Colon (tissue), 2 donors: ENCODE measurements around the gene RPS6KA4.

ENCODE experiments used
- FAIRE-seq: peaks from 2 replicates; lab custom pipeline; 2012; peaks lifted over from hg19 to GRCh38; lab: Jason Lieb, UNC
- donor health status: control.
- donor health status: control.

RPS6KA4 gene

DNA sequence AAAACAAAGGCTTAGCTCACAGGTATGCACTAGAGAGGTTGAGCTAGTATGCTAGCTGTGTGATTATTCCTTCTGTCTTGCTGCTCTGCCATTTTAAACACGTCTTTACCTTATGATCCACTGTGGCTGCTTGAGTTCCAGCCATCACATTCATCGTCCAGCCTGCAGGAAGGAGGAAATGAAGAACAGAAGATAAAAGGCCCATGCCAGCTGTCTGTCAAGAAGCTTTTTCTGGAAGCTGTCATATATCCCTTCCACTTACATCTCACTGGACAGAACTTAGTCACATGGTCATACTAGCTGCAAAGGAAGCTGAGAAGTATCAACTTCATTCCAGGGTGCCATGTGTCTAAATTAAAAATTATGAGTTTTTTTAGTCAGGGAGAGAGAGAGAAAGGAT lies 31.6 kb upstream of the RPS6KA4 start:
- FAIRE-seq: no peak

DNA sequence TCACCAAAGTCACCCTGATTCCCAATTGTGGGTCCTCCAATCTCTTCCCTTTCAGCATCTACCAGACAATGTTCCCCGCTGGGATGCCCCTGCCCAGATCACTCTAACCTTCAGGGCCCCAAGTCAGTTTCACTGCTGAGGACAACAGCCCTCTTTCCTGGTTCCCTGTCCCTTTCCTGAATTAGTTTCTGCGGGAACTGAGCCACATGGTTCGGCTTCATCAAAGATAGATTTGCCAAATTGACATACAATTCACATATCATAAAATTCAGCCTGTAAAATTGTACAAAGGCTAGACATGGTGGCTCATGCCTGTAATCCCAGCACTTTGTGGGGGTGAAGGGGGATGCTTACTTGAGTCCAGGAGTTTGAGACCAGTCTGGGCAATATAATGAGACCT lies 31.0 kb upstream of the RPS6KA4 start:
- FAIRE-seq: no peak

DNA sequence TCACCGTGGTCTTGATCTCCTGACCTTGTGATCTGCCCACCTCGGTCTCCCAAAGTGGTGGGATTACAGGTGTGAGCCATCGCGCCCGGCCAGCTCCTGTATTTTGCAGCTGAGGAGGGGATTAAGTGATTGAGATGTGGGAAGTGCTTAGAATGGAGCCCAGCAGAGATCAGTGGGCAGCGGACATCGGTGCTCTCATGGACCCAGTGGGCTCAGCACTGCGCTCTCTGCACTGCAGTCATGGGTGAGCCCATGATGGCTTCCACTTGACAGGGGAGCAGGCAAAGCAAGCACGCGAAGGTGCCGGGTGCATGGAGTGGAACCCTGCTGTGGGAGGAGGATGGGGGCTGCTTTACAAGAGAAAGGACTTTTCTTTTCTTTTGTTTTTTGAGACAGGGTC lies 28.1 kb upstream of the RPS6KA4 start:
- FAIRE-seq: no peak

DNA sequence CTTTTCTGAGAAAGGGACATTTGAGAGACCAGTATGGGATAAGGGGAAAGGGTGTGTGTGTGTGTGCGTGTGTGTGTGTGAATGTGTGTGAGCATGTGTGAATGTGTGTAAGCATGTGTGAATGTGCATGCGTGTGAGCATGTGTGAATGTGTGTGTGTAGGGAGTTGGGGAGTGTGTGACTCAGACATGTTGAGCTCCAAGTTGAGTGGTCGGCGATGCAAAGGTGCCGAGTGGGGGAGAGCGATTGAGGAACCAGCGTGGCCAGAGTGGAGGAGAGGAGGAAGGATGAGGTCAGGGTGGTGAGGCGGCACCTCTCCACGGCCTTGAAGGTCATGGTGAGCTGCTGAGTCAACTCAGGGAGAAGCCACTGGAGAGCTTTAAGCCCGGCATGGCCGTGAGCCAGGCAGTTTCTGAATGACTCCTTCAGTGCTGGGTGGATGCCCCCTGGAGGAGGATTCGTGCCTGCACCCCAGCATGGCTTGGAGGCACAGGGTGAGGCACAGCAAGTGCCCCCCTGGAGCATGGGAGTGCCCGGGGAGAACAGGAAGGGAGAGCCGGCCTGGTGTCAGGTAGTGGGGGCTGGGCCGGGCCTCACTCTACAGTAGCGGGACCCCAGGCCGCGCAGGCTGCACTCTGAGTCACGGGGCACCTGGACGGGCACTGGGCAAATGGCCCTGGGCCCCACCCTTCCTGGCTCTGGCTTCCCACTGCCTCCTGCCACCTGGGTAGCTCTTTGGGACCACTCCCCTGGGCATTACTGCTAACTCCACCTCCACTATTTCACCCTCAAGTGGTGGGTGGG lies 27.2 kb upstream of the RPS6KA4 start:
- FAIRE-seq: no peak

DNA sequence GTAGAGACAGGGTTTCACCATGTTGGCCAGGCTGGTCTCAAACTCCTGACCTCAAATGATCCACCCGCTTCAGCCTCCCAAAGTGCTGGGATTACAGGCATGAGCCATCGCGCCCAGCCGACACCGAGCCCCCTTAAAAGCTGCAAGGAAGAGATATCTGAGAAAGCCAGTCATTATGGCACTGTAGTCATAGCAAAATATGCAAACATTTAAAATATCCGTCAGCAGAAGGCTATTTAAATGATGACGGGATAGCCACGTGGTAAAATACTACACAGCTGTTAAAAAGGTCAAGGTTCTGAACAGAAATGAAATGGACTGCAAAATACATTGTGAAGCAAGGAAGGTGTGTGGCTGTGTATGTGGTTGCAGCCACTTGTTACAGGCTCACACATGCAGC lies 25.4 kb upstream of the RPS6KA4 start:
- FAIRE-seq: no peak

DNA sequence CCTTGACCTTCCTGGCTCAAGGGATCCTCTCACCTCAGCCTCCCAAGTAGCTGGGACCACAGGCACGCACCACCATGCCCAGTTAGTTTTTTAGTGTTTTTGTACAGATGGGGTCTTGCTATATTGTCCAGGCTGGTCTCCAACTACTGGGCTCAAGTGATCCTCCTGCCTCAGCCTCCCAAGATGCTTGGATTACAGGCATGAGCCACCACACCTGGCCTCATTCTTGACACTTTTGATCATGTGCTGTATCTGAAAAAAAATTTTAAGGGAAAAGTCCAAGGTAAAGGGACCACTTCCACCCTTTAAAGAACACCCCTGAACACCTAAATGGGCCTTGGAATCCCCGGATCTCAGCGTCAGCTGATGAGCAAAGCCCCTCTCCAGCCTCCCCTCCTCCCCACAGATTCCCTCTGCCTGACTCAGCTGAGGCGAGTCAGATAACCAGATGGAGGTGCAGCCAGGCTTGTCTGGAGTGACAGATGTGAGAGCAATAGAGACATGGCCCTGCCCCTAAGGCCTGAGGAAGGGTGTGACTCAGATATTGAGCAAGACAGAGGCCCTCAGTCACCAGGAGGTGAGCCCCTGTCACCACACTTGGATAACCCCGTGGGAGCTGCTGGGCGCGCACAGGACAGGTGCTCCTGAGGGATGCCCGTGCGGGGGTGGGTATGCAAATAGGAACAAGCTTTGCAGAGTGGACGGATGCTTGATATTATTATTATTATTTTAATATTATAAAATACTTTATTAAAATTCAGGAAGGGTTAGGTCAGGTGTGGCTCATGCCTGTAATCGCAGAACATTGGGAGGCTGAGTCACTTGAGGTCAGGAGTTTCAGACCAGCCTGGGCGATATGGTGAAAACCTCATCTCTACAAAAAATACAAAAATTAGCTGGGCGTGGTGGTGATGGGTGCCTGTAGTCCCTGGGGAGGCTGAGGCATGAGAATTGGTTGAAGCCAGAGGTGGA lies 23.9 kb upstream of the RPS6KA4 start:
- no peak for FAIRE-seq

DNA sequence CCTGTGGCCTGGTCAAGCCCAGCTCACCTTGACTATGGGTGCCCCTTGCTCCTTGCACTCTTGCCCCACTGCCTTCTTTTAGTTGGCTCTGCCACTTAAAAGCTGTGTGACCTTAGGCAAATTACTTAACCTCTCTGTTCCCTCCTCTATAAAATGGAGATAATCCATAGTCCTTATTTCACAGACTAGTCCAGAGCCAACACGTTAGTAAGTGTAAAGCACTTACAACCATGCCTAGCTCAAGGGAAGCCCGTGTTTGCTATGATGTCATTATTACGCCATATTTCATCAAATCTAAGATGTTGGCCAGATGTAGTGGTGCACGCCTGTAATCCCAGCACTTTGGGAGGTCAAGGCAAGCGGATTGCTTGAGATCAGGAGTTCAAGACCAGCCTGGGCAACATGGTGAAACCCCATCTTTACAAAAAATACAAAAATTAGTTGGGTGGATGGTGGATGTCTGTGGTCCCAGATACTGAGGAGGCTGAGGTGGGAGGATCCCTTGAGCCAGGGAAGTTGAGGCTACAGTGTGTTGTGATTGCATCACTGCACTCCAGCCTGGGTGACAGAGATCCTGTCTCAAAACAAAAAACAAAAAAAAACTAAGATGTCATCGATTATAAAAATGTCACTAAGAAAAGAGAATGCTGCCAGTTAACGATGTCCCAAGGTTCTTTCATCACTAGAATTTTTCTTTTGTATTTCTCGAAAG lies 21.3 kb upstream of the RPS6KA4 start:
- no peak for FAIRE-seq

DNA sequence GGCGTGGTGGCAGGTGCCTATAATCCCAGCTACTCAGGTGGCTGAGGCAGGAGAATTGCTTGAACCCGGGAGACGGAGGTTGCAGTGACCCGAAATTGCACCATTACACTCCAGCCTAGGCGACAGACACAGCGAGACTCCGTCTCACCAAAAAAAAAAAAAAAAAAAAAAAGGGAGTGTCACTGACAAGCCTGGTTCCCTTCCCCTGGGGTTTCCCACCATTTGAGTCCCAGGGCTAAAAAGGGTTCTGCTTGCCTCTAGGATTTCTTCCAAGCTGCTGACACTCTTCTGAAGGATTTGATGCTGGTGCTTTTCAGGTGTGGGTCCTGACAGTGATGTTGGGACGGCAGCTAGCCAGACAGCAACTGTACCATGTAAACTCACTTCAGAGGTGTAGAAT lies 20.2 kb upstream of the RPS6KA4 start:
- no peak for FAIRE-seq

DNA sequence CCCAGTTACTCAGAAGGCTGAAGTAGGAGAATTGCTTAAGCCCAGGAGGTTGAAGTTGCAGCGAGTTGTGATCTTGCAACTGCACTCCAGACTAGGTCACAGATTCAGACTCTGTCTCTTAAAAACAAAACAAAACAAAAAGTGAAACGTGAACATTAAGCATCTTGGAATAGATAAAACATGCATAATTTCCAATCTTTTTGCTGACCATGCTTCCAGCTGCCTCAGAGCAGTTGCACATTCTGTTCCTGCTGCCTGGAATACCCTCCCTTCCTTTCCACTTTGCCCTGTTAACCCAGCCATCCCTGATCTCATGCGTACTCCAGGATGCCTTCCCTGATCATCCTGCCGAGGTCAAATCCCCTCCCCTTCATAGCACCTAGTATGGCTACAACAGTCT lies 19.7 kb upstream of the RPS6KA4 start:
- no peak for FAIRE-seq

DNA sequence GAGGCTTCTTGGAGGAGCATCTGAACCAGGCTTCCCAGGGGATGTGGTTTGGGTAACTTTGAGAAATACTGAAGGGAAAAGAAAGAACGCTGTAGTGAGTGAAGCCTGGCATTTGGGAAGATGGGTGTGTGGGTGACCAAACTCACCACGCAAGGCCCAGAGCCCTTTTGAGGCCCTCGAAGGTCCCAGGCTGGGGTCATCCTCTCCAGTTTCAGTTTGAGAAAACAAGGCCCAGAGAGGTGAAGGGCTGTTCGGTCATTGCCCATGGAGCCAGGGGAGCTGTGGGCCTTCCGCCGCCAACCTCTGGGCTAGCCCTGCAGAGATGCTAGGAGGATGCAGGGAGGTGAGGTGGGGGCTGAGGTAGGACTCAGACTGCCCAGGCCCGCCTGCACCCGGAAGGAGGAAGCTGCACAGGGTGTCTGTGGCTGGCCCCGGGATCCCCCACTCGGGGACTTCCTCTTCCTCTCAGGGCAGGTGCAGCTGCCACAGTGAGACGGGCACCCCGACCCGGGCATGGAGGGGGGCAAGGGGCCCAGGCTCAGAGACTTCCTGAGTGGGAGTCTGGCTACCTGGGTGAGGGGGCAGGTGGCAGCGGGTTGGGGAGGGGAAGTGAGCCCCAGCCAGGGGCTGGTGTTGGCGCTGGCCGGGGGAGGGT lies 19.1 kb upstream of the RPS6KA4 start, which contains the start of gene CCDC88B:
Gene CCDC88B, plus strand, starts transcription at position 451 of the 655 bp plus-strand sequence. Its CDS starts 63 bp downstream, at position 514.
- no peak for FAIRE-seq

DNA sequence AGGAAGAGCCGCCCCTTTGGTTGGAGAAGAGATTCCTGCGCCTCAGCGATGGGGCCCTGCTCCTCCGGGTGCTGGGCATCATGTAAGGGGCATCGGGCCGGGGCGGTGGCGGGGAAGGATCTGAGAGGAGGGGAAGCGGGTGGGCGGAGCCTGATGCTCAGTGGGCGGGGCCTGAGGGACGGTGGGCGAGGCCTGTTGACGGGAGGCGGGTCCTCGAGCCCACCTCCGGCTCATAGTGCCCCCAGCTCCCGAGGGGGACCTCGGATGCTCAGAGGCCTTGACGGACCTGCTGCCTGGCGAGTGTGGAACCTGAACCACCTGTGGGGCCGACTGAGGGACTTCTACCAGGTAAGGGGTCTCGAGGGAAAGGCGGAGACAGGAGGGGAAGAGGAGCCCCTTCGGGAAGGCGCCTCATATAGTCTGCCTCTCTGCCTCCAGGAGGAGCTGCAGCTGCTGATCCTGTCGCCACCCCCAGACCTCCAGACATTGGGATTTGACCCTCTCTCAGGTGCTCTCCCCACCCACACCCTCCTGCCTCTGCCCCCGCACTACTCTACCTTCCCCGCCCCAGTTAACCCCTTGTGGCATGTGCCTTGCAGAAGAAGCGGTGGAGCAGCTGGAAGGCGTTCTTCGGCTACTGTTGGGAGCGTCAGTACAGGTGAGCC lies 18.2 kb upstream of the RPS6KA4 start:
- FAIRE-seq: no peak

DNA sequence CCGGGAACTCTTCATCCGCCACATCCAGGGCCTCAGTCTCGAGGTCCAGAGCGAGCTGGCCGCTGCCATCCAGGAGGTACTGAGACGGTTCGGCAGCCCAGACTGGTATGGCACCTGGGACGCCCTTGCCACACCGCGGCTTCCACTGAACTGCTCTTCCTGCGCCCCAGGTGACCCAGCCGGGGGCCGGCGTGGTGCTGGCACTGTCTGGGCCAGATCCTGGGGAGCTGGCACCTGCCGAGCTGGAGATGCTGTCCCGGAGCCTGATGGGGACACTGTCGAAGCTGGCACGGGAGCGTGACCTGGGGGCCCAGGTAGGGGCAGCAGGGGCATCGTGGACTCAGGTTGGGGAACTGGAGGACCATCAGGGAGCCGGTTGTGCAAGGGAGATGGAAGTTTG lies 17.5 kb upstream of the RPS6KA4 start:
- no peak for FAIRE-seq

DNA sequence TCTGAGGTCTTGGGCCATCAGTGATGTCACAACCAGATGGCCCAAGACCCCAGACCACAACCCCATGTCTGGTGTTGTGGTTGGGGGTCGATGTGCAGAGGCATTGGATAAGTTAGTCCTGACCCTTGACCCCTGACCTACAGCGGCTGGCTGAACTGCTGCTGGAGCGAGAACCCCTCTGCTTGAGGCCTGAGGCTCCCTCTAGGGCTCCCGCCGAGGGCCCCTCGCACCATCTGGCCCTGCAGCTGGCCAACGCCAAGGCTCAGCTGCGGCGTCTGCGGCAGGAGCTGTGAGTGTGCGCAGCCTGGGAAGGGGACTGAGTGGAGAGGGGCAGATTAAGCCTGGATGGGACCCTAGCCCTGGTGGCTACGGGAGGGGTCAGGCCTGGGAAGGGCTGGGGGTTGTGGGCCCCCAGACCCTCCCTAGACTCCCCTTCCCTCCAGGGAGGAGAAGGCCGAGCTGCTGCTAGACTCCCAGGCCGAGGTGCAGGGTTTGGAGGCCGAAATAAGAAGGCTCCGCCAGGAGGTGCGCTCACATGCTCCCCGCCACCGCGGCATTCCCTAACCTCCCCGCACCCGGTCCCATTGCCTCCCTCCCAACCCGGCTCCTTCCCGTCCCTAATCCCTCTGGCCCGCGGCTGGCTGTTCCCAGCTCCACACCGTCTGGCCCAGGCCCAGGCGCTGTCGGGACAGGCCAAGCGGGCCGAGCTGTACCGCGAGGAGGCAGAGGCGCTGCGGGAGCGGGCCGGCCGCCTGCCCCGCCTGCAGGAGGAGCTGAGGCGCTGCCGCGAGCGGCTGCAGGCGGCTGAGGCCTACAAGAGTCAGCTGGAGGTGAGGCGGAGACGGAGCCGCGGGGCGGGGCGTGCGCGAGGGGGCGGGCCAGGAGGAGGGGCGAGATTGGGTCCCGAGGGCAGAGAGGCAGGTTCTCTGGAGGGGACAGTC lies 16.8 kb upstream of the RPS6KA4 start:
- FAIRE-seq: no peak

DNA sequence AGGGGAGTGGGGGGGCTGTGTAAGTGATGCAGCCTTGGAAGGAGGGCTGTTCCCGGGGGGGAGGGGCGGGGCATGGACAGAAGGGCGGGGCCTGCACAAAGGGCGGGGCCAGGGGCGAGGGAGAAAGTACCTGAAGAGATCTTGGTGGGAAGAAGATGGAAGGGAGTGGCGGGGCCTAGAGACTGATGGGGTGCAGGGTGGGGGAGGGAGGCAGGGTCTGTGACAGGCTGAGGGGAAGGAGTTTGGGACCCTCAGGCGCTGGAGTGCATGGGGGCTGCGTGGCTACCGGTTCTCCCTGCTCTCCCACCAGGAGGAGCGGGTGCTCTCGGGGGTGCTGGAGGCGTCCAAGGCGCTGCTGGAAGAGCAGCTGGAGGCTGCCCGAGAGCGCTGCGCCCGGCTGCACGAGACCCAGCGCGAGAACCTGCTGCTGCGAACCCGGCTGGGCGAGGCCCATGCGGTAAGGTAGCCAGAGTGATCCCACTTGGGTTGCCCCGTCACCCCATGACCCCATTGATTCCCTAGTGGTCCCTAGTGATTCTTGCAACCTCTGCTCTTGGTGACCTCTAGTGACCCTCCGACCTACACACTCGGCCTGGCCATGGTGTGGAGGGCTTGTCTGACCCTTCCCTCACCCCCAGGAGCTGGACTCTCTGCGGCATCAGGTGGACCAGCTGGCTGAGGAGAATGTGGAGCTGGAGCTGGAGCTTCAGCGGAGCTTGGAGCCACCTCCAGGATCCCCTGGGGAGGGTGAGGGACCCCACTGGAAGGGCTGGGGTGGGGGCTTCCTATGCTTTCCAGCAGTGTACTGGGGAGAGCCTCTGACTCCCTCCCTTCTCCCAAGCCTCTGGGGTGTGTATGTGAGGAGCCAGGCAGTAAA lies 15.9 kb upstream of the RPS6KA4 start:
- FAIRE-seq: no peak

DNA sequence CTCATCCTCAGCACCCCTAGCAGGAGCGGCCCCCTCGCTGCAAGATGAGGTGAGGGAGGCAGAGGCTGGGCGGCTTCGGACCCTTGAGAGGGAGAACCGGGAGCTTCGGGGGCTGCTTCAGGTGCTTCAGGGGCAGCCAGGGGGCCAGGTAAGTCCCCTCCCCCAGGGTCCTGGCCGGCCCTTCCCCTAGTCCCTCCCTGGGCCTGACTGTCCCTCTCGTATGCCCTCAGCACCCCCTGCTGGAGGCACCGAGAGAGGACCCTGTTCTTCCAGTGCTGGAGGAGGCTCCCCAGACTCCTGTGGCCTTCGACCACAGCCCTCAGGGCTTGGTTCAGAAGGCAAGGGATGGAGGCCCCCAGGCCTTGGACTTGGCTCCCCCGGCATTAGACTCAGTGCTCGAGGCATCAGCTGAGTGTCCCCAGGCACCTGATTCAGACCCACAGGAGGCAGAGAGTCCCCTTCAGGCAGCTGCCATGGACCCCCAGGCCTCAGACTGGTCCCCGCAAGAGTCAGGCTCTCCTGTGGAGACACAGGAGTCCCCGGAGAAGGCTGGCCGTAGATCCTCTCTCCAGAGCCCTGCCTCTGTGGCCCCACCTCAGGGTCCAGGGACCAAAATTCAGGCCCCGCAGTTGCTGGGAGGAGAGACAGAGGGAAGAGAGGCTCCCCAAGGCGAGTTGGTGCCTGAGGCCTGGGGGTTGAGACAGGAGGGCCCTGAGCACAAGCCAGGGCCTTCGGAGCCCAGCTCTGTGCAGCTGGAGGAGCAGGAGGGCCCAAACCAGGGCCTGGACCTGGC lies 15.0 kb upstream of the RPS6KA4 start:
- FAIRE-seq: no peak

DNA sequence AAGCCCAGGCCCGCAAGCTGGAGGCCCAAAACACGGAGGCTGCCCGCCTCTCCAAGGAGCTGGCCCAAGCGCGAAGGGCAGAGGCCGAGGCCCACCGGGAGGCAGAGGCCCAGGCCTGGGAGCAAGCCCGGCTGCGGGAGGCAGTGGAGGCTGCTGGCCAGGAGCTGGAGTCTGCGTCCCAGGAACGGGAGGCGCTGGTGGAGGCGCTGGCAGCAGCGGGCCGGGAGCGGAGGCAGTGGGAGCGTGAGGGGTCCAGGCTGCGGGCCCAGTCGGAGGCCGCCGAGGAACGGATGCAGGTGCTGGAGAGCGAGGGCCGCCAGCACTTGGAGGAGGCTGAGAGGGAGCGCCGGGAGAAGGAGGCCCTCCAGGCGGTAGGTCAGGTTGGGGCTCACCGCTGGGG lies 14.2 kb upstream of the RPS6KA4 start:
- FAIRE-seq: no peak

DNA sequence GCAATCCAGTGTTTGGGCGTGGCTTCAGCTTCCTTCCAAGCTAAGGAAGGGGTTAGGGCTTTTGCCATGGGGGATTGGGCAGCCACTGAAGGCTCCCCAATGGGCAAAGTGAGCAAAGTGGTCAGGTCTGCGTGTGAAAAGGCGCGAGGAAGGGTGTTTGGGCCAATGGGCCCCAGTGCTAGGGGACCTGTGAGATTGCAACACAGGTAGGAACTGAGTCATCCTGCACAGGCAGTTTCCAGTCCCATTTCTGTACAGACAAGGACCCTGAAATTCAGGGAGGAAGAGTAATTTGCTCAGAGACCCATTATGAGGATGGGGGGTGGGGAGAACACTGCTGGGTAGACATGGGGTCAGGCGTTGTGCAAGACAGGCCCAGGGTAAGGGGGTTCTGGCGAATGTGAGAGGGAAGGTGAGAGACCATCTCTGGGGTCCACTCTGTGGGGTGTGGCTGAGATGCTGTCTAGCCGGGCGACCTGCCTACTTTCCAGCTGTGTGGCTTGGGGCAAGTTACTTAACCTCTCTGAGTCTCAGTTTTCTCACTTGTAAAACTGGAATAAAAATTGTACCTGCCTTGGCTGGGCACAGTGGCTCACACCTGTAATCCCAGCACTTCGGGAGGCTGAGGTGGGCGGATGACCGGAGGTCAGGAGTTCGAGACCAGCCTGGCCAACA lies 11.6 kb upstream of the RPS6KA4 start:
- FAIRE-seq: no peak
